ENCODE results near the gene RNF167. TPM values are rescaled to one million over a fixed set of nuclear protein-coding genes. Genes with fewer than 3 reads are reported as not detected.

Gene RNF167
- total RNA-seq, result 10 to 100 TPM; 66.9 to 68.6 TPM

GRCh38 chr17:4939796-4940554 is at the start of gene RNF167, which contains the start of gene SLC25A11:
Gene RNF167, plus strand, starts transcription at chr17:4940268. Its CDS starts 642 bp downstream, at chr17:4940910.
Gene SLC25A11, minus strand, starts transcription at chr17:4940046. Its CDS starts 136 bp downstream, at chr17:4939910.
- H3K36me3 ChIP-seq, result peaks cover 49% of the 10 kb centered on the region
- no peaks in the 10 kb centered on the region for H3K27me3 ChIP-seq
- H3K27ac ChIP-seq, result peak within 1 kb of the TSS; percentile 92 to 96
- peak within 1 kb of the TSS; percentile 91 for H3K4me3 ChIP-seq
- peak in 1 of 2 donors; percentile 30 for TF ChIP-seq CTCF (IDR thresholded peaks at IDR 0.05)
- DNase-seq (ENCODE audit: low spot score), result peak; percentile 98
- no peaks in the 10 kb centered on the region for H3K9me3 ChIP-seq
- peaks cover 3 to 54% of the 10 kb centered on the region in 2 donors for H3K4me1 ChIP-seq

GRCh38 chr17:4891411-4892410 is 48.4 kb upstream of the RNF167 start:
- Histone ChIP-seq H3K4me1 (no peaks in the 10 kb centered on the region), H3K27ac (no peak overlapping the region), H3K36me3 (peaks cover 84% of the 10 kb centered on the region), H3K27me3 (no peaks in the 10 kb centered on the region), H3K9me3 (no peaks in the 10 kb centered on the region), H3K4me3 (no peak overlapping the region)
- no peak for TF ChIP-seq CTCF (IDR thresholded peaks at IDR 0.05)
- no peak for DNase-seq (ENCODE audit: low spot score)

GRCh38 chr17:4892499-4893221 is 47.4 kb upstream of the RNF167 start:
- H3K4me1 ChIP-seq, result no peaks in the 10 kb centered on the region
- H3K4me3 ChIP-seq, result no peak overlapping the region
- no peak for TF ChIP-seq CTCF (IDR thresholded peaks at IDR 0.05)
- H3K27ac ChIP-seq, result no peak overlapping the region
- peaks cover 78% of the 10 kb centered on the region for H3K36me3 ChIP-seq
- no peaks in the 10 kb centered on the region for H3K27me3 ChIP-seq
- DNase-seq (ENCODE audit: low spot score), result no peak
- no peaks in the 10 kb centered on the region for H3K9me3 ChIP-seq

GRCh38 chr17:4893272-4893671 is 46.8 kb upstream of the RNF167 start:
- Histone ChIP-seq H3K27ac (no peak overlapping the region), H3K9me3 (no peaks in the 10 kb centered on the region), H3K27me3 (no peaks in the 10 kb centered on the region), H3K36me3 (peaks cover 72% of the 10 kb centered on the region), H3K4me1 (peaks cover 0 to 2% of the 10 kb centered on the region in 2 donors), H3K4me3 (no peak overlapping the region)
- no peak for TF ChIP-seq CTCF (IDR thresholded peaks at IDR 0.05)
- no peak for DNase-seq (ENCODE audit: low spot score)
